22Rv1 (cell line): Measurements from ENCODE around the gene RAPGEF3.

ENCODE experiments used
- H3K27ac ChIP-seq: fragments of 450-650 bp; 2 replicates; pipeline ENCODE4 v1.5.1; 2017
- CTCF ChIP-seq: fragments of 450-650 bp; IDR thresholded peaks from 2 replicates; pipeline ENCODE4 v1.5.1; 2017; ENCODE audit warnings: mild to moderate bottlenecking
- ZFX ChIP-seq: fragments of 450-650 bp; IDR thresholded peaks from 2 replicates; pipeline ENCODE4 v1.6.1; 2017; ENCODE audit warnings: antibody characterized with exemption, borderline replicate concordance

RAPGEF3 gene

DNA sequence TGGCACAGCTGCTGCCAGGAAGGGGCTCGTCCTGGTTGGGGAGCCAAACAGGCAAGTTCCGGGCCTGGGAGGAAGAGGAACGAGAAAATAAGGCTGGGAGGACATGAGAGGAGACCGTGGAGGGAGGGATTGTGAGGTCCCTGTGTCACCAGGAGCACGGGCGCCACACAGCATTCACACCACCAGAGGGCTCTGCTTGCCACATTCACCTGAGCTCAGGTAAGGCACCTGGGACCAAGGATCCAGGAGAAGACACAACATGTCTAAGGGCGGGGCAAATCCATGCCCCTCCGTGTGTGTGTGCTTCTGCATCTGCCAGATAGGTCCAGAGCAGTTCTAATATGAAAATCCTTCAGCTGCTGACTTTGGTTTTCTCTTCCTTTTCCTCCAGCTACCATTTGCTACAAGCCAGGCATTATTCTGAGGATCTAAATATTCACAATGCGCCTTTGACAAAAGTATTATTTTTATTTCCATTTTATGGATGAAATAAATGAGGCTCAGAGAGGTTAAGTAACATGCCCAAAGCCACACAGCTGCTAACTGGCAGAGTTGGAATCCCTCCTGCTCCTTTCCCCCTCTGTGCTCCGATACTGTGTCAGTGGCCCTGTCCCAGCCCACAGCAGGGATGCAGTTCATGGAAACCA, 14.6 kb downstream of the RAPGEF3 start:
- no peak overlapping the region for H3K27ac ChIP-seq
- peak; percentile 97 for TF ChIP-seq CTCF
- TF ChIP-seq ZFX, result no peak

DNA sequence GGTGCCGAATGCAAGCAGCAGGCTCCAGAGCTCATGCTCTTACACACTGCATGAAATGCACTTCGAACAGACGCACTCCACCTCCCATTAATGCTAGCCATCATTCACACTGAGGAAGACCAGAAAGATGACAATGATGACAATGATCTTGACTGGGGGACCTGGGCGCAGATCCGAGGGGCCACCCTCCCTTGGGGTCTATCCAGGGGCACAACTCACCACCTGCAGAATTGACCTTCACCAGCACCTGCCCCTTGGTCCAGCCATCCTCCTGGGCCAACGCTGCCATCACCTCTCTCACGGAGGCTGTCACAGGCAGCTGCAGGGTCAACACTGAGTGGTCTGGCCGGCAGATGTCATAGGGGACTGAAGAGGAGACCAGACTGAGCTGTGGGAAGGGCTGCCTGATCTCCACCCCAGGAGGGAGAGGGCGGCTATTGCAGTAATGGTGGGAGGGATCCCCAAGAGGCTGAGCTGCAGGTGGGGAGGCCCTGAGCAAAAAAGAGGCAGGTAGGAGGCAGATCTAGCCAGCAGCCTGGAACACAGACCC, 15.3 kb downstream of the RAPGEF3 start:
- TF ChIP-seq CTCF (no peak), ZFX (no peak)
- no peak overlapping the region for H3K27ac ChIP-seq

DNA sequence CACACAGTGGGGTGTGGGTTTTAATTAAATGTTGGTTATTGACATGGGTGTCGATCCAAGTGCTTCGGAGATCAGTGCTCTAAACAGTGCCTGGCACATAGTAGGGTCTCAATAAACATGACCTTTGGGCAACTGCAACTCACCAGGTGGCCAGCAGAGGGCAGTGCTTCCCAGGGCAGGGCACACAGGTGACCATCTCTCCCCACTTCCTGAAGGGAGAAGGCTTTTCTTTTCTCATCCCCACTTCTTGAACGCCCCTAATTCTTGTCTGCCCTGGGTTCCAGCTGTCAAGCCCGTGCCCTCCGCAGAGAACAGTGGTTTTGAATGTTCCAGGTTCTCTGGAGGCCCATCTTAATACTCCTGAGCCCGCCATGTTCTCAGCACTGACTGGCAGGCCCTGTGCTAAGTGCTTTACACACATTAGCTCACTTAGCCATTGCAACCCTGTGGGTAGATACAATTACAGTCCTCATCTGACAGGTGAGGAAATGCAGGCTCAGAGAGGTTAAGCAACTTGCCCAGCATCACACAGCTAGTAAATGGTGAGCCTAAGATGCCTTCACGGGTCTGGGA, 16.3 kb downstream of the RAPGEF3 start:
- no peak overlapping the region for H3K27ac ChIP-seq
- TF ChIP-seq ZFX (no peak), CTCF (peak; percentile 100)

- TF ChIP-seq CTCF (no peak), ZFX (no peak)
- H3K27ac ChIP-seq, result no peak overlapping the region
Observed at GRCh38 chr12:47741340-47741703, 17.4 kb downstream of the RAPGEF3 start.

- H3K27ac ChIP-seq, result no peak overlapping the region
Observed at GRCh38 chr12:47740606-47741339, 17.9 kb downstream of the RAPGEF3 start.

GRCh38 chr12:47739979-47740378, 18.7 kb downstream of the RAPGEF3 start:
- TF ChIP-seq ZFX (no peak), CTCF (no peak)

More at GRCh38 chr12:47740606-47741339, 17.9 kb downstream of the RAPGEF3 start:
- TF ChIP-seq ZFX, result no peak
- TF ChIP-seq CTCF, result no peak

DNA sequence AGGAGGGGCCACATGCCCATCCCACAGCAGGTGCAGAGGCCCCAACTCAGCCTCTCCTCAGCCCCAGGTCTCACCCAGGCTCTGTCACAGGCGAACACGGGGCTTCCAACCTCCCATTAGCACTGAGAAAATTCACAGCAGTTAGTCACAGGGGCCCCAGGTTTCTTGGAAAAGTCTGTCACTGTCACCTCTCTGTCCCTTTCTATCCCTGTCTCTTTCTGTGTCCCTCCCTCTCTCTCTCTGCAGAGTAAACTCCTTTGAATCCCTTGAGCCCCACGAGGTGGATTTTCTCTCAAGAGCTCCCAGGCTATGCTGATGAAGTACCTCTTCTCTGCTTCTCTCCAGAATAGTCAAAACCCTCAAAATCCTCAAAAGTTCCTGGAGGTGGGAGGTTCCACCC, 19.4 kb downstream of the RAPGEF3 start:
- no peak for TF ChIP-seq ZFX
- TF ChIP-seq CTCF, result no peak
- no peak overlapping the region for H3K27ac ChIP-seq

More at GRCh38 chr12:47739979-47740378, 18.7 kb downstream of the RAPGEF3 start:
- H3K27ac ChIP-seq, result no peak overlapping the region
